Astrocyte of the hippocampus (primary cell): ENCODE results near the gene TTC9B.
"Not testable (repeated sequence)": the region's sequence is repeated elsewhere in the genome, so short reads cannot be mapped to it uniquely, and the experiment has no call there.

Experiments used
- DNase-seq: peaks from one replicate; pipeline ENCODE4 v3.0.0; 2011; ENCODE audit warnings: low read depth, low spot score

Gene TTC9B

GRCh38 chr19:40214936-40215335, 3.2 kb downstream of the TTC9B start:
- no peak for DNase-seq

- DNase-seq = no peak
Observed at GRCh38 chr19:40213882-40214570, 4.2 kb downstream of the TTC9B start.

GRCh38 chr19:40213251-40213829, 4.8 kb downstream of the TTC9B start:
- DNase-seq = no peak

GRCh38 chr19:40210889-40211288, 7.3 kb downstream of the TTC9B start:
- DNase-seq = no peak

- DNase-seq = no peak
Observed at GRCh38 chr19:40208602-40209001, 9.6 kb downstream of the TTC9B start.

GRCh38 chr19:40205760-40206159, 12.4 kb downstream of the TTC9B start:
- DNase-seq = no peak

- no peak for DNase-seq
Observed at GRCh38 chr19:40204381-40204780, 13.8 kb downstream of the TTC9B start.

GRCh38 chr19:40200341-40201099, 17.7 kb downstream of the TTC9B start:
- DNase-seq = peak; percentile 37

- no peak for DNase-seq
Observed at GRCh38 chr19:40198272-40198990, 19.8 kb downstream of the TTC9B start.

- peak; percentile 48 for DNase-seq
Observed at GRCh38 chr19:40193587-40193849, 24.7 kb downstream of the TTC9B start.

- DNase-seq = no peak
Observed at GRCh38 chr19:40192758-40193586, 25.2 kb downstream of the TTC9B start.

- DNase-seq = peak; percentile 56
Observed at GRCh38 chr19:40191836-40192646, 26.1 kb downstream of the TTC9B start.

GRCh38 chr19:40190891-40191835, 27.0 kb downstream of the TTC9B start, which contains the start of gene MAP3K10:
MAP3K10 (plus strand) TSS chr19:40191426; CDS start chr19:40192032, 606 bp downstream.
- peak; percentile 87 for DNase-seq

GRCh38 chr19:40184273-40184672, 33.9 kb downstream of the TTC9B start:
- no peak for DNase-seq

GRCh38 chr19:40178756-40179155, 39.4 kb downstream of the TTC9B start:
- DNase-seq = no peak

GRCh38 chr19:40177286-40178070, 40.7 kb downstream of the TTC9B start:
- no peak for DNase-seq

- DNase-seq = no peak
Observed at GRCh38 chr19:40175820-40176219, 42.4 kb downstream of the TTC9B start.

- no peak for DNase-seq
Observed at GRCh38 chr19:40174092-40174491, 44.1 kb downstream of the TTC9B start.

- DNase-seq = not testable (repeated sequence)
Observed at GRCh38 chr19:40171293-40171692, 46.9 kb downstream of the TTC9B start.
